Urinary bladder (tissue), 4 donors: Measurements from ENCODE around the gene CRHBP. TPM values are rescaled to one million over a fixed set of nuclear protein-coding genes. Genes with fewer than 3 reads are reported as not detected.
A peak's percentile ranks its signal among the peaks of the same experiment; 100 is the strongest.
"Not testable (repeated sequence)": the region's sequence is repeated elsewhere in the genome, so short reads cannot be mapped to it uniquely, and the experiment has no call there.

ENCODE experiments used
- DNase-seq: peaks from one replicate; pipeline ENCODE4 v3.0.0-alpha.2; 2015; ENCODE audit errors: extremely low spot score
- H3K27ac ChIP-seq: one replicate; pipeline ENCODE4 v1.5.1; 2013; ENCODE audit warnings: low read depth, mild to moderate bottlenecking, moderate library complexity
- H3K36me3 ChIP-seq: one replicate; pipeline ENCODE4 v1.6.1; 2013; ENCODE audit warnings: mild to moderate bottlenecking, moderate library complexity; ENCODE audit not compliant: insufficient read depth
- H3K4me1 ChIP-seq: one replicate; pipeline ENCODE4 v1.6.1; 2013; ENCODE audit warnings: mild to moderate bottlenecking, moderate library complexity; ENCODE audit not compliant: insufficient read depth
- H3K4me3 ChIP-seq: one replicate; pipeline ENCODE4 v1.5.1; 2013; ENCODE audit warnings: low read depth, low read length
- WGBS: extraction: QIAGEN DNeasy Blood & Tissue Kit; methylation state at CpG from one replicate; pipeline ENCODE4 v1.1.7; 2013; 5-methylcytosine and 5-hydroxymethylcytosine counted together
- polyA plus RNA-seq: library from polyadenylated mRNA; stranded (reverse); fragments of 200-250 nt; gene quantifications from one replicate; pipeline ENCODE4 v1.2.3, GENCODE V29; 2013
- total RNA-seq: library from RNA; depleted of rRNA; stranded (reverse); fragments of >200 nt; gene quantifications from one replicate; pipeline ENCODE4 v1.2.3, GENCODE V29; 2014
- donor health status: healthy with polysubstance abuse.
- donor health status: healthy.

CRHBP gene
- 1.4 TPM for total RNA-seq
- polyA plus RNA-seq, result 0.94 TPM

DNA sequence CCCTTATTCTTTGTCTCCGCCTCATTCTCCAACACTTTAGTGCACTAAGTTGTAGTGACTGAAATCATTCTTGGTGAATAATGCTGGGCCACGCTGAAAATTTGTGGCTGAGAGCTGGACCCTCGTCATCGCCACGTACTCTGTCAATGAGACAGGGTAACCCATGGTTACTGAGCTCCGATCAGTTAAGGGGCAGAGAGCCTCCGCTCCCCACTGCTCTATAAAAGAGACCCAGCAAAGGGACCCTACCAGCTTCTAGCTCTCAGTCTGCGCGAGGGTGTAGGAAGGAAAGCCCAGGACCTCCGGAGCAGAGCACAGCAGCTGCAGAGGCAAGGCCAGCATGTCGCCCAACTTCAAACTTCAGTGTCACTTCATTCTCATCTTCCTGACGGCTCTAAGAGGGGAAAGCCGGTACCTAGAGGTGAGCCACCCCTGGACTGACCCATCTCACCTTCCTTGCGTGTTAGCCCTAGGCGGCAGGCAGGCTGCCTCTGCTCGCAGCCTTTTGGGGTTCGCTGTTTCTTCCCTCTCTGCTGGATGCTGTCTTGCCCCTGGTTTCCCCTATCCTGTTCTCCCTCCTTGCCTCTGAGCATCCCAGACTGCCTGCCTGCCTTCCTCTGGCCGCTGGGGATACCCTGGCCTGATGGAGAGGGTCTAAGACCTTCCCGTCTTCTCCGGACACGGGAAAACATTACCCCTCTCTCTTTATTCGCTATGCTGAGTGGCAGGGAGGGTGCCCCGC, at the start of gene CRHBP:
CRHBP (plus strand) TSS at position 251 of the 742 bp plus-strand sequence; CDS start at position 341, 90 bp downstream.
- H3K27ac ChIP-seq, result no peak within 1 kb of the TSS

DNA sequence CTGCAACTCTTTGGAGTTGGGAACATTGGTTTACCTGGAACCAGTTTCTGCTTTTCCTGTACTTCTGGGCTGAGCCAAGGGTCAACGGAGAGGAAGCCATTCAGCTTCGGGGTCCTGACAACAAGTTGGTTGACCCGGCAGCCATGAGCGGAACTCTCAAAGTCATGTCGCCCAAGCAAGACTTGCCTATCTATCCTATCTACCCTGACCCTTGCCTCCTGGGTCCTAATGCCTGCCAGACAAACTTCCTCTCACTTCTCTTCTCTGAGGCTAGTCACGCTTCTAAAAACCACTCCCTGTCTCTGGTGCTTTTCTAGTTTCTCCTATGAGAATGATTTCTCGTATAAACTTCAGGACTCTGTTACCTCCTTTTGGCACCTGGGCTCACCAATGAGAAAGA, 44.7 kb upstream of the CRHBP start:
- H3K36me3 ChIP-seq, result no peaks in the 10 kb centered on the region
- H3K4me1 ChIP-seq, result no peaks in the 10 kb centered on the region
- WGBS, result 83% methylated on average over 7 of the region's 7 CpGs
- no peak overlapping the region for H3K4me3 ChIP-seq
- no peak for DNase-seq
- H3K27ac ChIP-seq, result no peak overlapping the region

More for the DNA sequence above, at the start of gene CRHBP:
- no peaks in the 10 kb centered on the region for H3K4me1 ChIP-seq
- no peak for DNase-seq
- H3K4me3 ChIP-seq, result peak within 1 kb of the TSS; percentile 9
- WGBS, result 29% methylated on average over 23 of the region's 23 CpGs
- no peaks in the 10 kb centered on the region for H3K36me3 ChIP-seq

DNA sequence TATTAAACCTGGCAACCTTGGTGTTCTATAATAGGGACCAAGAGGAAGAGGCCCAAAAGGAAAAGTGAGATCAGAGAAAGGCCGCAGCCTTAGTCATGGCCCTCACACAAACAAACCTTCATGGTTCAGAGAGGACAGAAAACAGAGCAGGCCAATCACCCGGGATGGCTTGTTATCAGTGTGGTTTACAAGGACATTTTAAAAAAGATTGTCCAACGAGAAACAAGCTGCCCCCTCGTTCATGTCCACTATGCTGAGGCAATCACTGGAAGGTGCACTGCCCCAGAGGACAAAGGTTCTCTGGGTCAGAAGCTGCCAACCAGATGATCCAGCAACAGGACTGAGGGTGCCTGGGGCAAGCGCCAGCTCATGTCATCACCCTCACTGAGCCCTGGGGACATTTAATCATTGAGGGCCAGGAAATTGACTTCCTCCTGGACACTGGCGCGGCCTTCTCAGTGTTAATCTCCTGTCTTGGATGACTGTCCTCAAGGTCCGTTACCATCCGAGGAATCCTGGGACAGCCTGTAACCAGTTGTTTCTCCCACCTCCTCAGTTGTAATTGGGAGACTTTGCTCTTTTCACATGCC, 42.4 kb upstream of the CRHBP start:
- WGBS, result 63% methylated on average over 9 of the region's 9 CpGs
- H3K4me1 ChIP-seq, DNase-seq, H3K4me3 ChIP-seq, H3K27ac ChIP-seq, H3K36me3 ChIP-seq: not testable (repeated sequence)

- DNase-seq, H3K36me3 ChIP-seq, H3K4me1 ChIP-seq, H3K4me3 ChIP-seq, H3K27ac ChIP-seq: not testable (repeated sequence)
- 87% methylated on average over 14 of the region's 14 CpGs for WGBS
Observed at GRCh38 chr5:76914671-76915070, 38.2 kb upstream of the CRHBP start.

DNA sequence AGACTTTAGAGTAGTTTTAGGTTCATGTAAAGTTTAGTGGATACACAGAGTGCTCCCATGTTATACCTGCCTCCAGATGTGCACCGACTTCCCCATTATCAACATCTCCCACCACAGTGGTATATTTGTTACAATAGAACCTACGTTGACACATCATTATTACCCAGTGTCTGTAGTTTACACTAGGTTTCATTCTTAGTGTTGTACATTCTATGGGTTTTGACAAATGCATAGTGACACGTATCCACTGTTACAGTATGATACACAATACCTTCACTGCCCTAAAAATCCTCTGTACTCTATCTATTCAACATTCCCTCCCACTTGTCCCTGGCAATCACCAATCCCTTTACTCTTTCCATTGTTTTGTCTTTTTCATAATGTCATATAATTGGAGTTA, 34.3 kb upstream of the CRHBP start:
- no peaks in the 10 kb centered on the region for H3K36me3 ChIP-seq
- no peak for DNase-seq
- H3K27ac ChIP-seq, result no peak overlapping the region
- no peaks in the 10 kb centered on the region for H3K4me1 ChIP-seq
- no peak overlapping the region for H3K4me3 ChIP-seq
- WGBS, result 92% methylated on average over 3 of the region's 3 CpGs

- 52% methylated on average over 4 of the region's 4 CpGs for WGBS
- Histone ChIP-seq H3K27ac (no peak overlapping the region), H3K36me3 (no peaks in the 10 kb centered on the region), H3K4me3 (no peak overlapping the region), H3K4me1 (no peaks in the 10 kb centered on the region)
- DNase-seq, result no peak
Observed at GRCh38 chr5:76920491-76920890, 32.4 kb upstream of the CRHBP start.

GRCh38 chr5:76926329-76927105, 26.3 kb upstream of the CRHBP start:
- no peak for DNase-seq
- H3K27ac ChIP-seq, result no peak overlapping the region
- H3K36me3 ChIP-seq, result no peaks in the 10 kb centered on the region
- 25% methylated on average over 6 of the region's 6 CpGs for WGBS
- H3K4me3 ChIP-seq, result no peak overlapping the region
- no peaks in the 10 kb centered on the region for H3K4me1 ChIP-seq

GRCh38 chr5:76927961-76928360, 24.9 kb upstream of the CRHBP start:
- H3K4me3 ChIP-seq, result no peak overlapping the region
- 78% methylated on average over 4 of the region's 4 CpGs for WGBS
- H3K36me3 ChIP-seq, result no peaks in the 10 kb centered on the region
- H3K4me1 ChIP-seq, result no peaks in the 10 kb centered on the region
- DNase-seq, result no peak
- H3K27ac ChIP-seq, result no peak overlapping the region

DNA sequence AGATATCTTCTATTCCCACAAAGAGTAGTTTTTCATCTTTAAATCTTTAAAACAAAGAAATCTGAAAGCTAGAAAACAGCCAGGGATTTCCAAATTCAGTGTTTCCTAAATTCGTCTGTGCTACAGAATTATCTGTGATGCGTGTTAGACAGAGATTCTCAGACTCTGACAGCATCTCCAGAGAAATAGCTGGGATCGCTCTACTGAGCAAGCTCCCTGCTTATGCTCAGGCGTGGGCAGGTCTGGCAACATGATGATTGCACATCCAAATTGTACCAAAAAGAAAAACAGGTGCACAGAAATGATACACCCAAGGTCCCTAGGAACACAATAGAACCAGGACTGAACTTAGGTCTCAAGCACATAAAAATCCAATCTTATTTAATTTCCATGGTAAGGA, 22.8 kb upstream of the CRHBP start:
- Histone ChIP-seq H3K4me3 (no peak overlapping the region), H3K36me3 (no peaks in the 10 kb centered on the region), H3K4me1 (no peaks in the 10 kb centered on the region), H3K27ac (no peak overlapping the region)
- no peak for DNase-seq
- WGBS, result 73% methylated on average over 4 of the region's 4 CpGs

GRCh38 chr5:76938177-76938576, 14.7 kb upstream of the CRHBP start:
- Histone ChIP-seq H3K27ac (no peak overlapping the region), H3K36me3 (no peaks in the 10 kb centered on the region), H3K4me1 (no peaks in the 10 kb centered on the region), H3K4me3 (no peak overlapping the region)
- DNase-seq, result no peak

DNA sequence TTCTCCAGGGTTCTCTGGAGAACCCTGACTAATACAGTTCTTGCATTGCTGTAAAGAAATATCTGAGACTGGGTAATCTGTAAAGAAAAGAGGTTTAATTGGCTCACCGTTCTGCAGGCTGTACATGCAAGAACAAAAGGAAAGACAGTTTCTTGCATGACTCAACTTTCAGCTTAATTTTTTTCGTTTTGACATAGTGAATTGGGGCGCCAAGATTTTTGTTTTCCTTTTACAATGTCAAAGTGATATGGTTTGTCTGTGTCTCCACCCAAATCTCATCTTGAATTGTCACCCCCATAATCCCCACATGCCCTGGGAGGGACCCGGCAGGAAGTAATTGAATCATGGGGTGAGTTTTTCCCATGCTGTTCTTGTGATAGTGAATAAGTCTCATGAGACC, 11.8 kb upstream of the CRHBP start:
- 78% methylated on average over 4 of the region's 4 CpGs for WGBS
- DNase-seq, result no peak
- Histone ChIP-seq H3K4me3 (no peak overlapping the region), H3K36me3 (no peaks in the 10 kb centered on the region), H3K27ac (no peak overlapping the region), H3K4me1 (no peaks in the 10 kb centered on the region)

DNA sequence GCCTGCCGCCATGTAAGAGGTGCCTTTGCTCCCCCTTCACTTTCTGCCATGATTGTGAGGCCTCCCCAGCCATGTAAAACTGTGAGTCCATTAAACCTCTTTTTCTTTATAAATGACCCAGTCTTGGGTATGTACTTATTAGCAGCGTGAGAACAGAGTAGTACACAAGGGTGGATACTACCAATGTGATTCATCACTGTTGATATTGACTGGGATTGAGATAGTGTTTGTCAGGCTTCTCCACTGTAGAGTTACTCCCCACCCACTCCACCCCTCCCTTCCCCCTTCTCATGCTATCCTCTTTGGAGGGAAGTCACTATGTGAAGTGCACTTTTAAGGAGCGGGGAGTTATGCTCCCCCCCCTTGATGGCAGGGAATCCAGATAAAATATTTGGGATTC, 11.4 kb upstream of the CRHBP start:
- H3K27ac ChIP-seq, result no peak overlapping the region
- H3K4me3 ChIP-seq, result no peak overlapping the region
- no peaks in the 10 kb centered on the region for H3K4me1 ChIP-seq
- WGBS, result 91% methylated on average over 3 of the region's 3 CpGs
- no peak for DNase-seq
- no peaks in the 10 kb centered on the region for H3K36me3 ChIP-seq

GRCh38 chr5:76942581-76942980, 10.3 kb upstream of the CRHBP start:
- H3K4me3 ChIP-seq, result no peak overlapping the region
- DNase-seq, result no peak
- no peaks in the 10 kb centered on the region for H3K4me1 ChIP-seq
- no peak overlapping the region for H3K27ac ChIP-seq
- no peaks in the 10 kb centered on the region for H3K36me3 ChIP-seq
- 84% methylated on average over 1 of the region's 1 CpG for WGBS

GRCh38 chr5:76943006-76943405, 9.8 kb upstream of the CRHBP start:
- no peaks in the 10 kb centered on the region for H3K4me1 ChIP-seq
- DNase-seq, result no peak
- no peaks in the 10 kb centered on the region for H3K36me3 ChIP-seq
- WGBS, result 84% methylated on average over 3 of the region's 3 CpGs
- no peak overlapping the region for H3K4me3 ChIP-seq
- H3K27ac ChIP-seq, result no peak overlapping the region
